Stromal cell of bone marrow (primary cell): ENCODE measurements around the gene VASN.

Experiments used
- DNase-seq: peaks from one replicate; pipeline ENCODE4 v3.0.0-alpha.2; 2012; ENCODE audit warnings: low read depth

Gene VASN

DNA sequence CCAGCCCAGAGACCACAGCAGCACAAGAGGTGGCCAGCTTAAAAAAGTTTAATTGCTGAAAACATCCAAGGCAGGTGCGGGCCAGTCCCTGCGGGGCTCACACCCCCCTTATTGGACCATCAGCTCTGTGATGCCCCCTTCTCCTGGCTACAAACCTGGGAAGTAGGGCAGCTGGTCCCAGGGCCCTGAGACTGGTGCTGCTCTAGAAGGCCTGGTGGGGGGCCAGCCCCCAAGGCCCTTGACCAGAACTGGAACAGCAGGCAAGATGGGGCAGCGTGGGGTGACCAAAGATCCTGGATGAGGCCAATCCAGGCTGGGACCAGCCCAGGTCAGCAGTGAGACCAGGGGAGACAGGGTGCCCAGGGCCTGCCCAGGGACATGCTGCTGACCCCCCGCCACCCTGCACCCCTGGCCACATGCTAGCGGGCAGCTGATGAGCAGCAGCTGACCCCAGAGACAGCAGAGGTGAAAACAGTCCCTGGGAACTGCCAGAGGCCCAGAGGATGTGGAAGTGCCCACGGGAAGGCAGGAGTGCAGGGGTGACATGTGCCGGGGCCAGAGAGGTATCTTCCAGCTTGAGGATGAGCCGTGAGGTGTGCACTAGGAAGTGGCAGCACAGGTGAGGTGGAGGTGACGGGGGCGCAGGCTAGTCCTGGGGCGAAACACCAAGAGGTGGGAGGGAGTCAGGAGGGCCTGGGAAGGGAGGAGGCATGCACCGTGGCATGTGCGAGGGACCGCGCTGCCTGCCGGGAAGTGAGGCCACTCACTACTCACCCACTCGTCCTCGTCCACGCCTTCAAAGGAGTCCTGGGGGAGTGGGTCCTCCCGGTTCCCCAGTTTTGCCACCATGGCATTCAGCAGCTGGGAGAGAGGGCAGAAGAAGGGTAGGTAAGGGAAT, 16.9 kb upstream of the VASN start:
- no peak for DNase-seq

DNA sequence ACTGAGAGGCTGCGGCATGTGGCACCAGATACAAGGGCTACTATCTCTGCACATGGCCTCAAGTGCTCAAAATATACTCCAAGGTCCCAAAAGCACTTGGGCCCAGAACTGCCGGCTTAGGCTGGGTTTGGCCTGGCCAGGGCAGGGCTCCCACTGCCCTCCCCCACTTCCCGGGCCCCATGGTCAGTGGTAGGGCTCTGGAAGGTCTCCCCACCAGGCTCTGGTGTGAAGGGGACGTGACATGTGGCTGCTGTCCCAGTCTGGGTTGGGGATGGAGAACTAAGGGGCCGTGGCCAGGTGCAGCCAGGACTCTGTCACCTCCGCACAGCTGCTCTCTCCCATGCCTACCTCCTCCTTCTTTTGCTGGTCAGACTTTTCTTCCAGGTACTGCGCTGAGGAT, 14.8 kb upstream of the VASN start:
- no peak for DNase-seq

- DNase-seq, result no peak
These were observed 13.4 kb upstream of the VASN start for GRCh38 chr16:4358236-4358635.

DNA sequence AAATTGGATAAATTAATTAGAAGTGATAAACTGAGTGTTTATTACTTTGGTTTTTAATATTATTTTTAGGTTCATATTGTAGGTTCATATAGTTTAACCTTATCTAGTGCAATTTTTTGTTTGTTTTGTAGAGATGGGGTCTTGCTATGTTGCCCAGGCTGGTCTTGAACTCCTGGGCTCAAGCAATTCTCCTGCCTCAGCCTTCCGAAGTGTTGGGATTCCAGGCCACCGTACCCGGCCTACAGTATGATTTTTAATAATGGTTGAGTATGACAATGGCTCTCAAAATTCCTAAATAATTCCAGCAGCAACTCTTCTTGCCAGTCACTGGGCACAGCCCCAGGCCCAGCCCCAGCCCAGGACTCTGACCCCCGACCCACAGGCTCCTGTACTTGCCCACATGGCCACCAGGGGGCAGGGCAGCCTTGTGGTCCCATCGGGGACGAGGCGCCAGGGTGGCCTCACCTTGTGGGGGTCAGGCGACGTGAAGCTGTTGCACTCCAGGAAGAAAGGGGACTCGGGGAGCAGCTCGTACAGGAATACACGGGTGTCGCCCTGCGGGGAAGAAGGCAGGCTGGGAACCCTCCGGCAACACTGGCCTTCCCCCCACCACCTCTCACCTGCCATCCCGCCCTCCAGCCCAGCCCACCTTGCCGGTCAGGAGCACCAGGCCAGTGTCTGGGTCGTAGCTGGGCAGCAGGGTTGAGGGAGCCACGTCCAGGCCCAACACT, 12.7 kb upstream of the VASN start:
- DNase-seq, result no peak

GRCh38 chr16:4359914-4360313, 11.7 kb upstream of the VASN start:
- DNase-seq, result no peak

GRCh38 chr16:4360538-4361021, 11.1 kb upstream of the VASN start:
- no peak for DNase-seq

- DNase-seq, result no peak
These were observed 10.4 kb upstream of the VASN start for GRCh38 chr16:4361033-4361943.

GRCh38 chr16:4361944-4362311, 9.7 kb upstream of the VASN start:
- no peak for DNase-seq

DNA sequence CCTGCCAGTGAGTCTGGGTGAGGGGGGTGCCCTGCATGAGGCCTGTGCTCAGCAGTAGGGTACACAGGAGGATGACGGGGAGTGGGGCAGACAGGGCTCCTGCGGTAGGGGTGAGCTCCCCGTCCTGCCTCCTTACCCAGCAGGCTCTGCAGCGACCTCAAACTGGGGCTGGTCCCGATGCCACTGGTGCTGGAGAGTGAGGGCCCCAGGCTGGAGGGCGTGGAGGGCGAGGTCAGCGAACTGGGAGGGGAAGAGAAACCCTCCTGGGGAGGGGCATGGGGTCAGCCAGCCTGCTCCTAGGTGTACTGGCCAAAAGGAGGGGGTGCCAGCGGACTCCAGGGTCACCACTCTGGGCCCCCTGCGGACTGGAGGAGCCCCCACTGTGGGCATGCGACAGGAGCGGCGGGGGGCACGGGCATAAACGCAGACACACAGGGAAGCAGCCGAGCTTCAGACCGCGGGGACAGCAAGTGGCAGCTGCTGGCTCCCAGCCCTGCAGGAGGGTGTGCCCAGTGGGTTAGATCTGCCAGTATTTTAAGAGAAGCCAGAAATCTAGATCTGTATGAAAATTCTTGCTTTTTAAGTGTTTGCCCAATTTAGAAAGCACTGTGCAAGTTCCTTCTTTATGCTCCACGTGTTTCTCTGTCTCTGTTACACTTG, 9.0 kb upstream of the VASN start:
- no peak for DNase-seq

- no peak for DNase-seq
These were observed 7.2 kb upstream of the VASN start for GRCh38 chr16:4364196-4365013.

DNA sequence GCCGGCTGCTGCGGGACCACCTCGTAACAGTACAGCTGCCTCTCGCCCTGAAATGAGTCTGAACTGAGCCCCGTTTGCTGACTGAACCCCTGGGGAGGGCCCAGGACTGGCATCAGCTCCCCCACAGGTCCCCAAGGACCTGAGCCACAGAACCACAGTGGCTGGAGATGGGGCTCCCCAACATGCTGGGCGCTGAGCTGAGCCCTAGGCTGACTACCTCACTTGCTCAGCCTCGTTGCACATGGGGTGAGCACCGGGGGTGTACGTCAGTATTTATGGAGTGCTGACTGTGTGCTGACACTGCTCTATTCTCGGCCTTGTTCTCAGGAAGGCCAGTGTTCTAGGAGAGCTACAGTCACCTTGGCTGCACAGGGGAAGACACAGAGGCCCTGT, 6.6 kb upstream of the VASN start:
- DNase-seq, result no peak

DNA sequence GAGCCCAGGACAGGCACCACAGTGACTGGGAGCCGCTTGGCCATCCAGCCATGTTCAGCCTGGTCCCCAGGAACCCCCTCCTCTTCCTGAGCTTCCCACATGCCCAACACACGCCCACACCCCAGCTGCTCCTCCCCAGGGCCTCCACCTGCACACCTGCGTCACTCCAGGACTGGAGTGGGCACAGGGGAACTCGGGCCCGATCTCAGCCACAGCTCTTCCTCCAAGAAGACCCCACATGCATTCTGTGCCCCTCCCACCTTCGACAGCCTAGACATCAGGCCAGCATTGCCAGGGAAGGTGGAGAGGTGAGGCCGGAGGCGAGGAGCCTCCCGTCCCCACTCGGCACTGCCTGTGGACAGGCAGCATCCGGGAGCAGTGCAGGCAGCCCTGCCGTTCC, 6.0 kb upstream of the VASN start:
- DNase-seq, result no peak

- no peak for DNase-seq
These were observed 5.6 kb upstream of the VASN start for GRCh38 chr16:4366016-4366415.

- DNase-seq, result no peak
These were observed 4.2 kb upstream of the VASN start for GRCh38 chr16:4367393-4367856.

DNA sequence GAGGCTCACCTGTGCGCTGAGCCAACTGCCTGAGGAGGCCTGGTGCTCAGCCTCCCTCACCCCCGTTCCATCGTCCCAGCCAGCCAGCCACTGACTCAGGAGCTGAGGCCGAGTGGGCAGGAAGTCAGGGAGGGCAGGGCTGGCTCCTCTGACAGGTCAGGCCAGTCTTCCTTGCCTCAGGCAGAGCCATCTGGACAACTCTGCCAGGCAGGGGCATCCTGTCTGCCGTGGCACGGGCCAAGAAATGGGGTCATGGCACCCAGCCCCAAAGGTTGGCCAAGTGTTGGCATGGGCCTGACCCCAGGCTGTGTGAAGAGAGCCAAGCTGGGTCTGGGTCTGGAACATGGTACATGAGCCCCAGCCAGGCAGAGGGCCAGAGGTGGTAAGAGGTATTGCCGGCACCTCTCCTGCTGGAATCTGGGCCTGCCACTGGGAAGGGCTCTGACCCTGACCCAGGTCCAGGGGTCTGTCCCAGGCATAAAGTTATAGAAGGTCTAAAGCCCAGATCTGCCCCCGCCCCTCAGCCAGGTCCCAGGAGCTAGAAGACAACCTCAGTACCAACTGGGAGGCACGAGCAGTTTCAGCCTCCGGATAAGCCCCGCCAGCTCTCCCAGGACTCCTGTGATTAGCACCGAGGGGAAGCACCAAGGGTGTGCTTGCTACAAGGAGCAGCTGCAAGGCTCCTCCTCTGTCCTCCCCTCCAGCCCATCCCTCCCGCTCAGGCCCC, 2.5 kb upstream of the VASN start:
- no peak for DNase-seq

GRCh38 chr16:4370151-4370550, 1.5 kb upstream of the VASN start:
- DNase-seq, result no peak

- peak; percentile 79 for DNase-seq
These were observed 885 bp upstream of the VASN start for GRCh38 chr16:4370570-4371356.

DNA sequence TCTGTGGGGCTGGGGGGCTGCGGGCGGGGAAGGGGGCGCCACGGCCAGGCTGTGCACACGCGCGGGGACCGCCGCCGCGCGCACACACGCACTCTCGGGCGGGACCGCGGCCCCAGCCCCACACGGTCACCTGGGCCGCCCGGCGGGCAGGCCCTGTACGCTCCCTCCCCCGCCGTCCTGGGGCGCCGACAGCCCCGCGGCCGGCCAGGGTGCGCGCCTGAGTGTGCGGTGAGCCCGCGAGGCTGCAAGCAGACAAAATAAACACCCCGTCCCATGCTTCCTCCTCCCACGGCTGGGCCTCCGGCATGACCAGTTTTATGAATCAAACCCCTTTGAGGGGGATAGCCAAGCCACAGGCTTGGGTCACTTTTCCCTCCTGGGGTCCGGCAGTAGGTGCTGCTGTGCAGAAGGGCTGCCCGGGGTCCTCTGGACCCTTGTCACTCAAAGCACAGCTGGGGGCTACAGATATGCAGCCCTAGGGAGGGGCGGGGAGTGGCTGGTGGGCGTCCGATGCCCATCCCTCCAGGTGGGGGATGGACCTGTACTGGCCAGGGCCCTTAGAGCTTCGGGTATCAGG, 441 bp downstream of the VASN start:
- DNase-seq, result no peak
